NK-92 treated with Interleukin-12 subunit alpha and Interleukin-12 subunit beta, amount 100 ng/mL, for 24 hours (cell line): ENCODE data around the gene TCHHL1.

ENCODE experiments used
- DNase-seq: peaks from one replicate; lab custom pipeline; 2025; lab: John Stamatoyannopoulos, UW

The TCHHL1 gene

DNA sequence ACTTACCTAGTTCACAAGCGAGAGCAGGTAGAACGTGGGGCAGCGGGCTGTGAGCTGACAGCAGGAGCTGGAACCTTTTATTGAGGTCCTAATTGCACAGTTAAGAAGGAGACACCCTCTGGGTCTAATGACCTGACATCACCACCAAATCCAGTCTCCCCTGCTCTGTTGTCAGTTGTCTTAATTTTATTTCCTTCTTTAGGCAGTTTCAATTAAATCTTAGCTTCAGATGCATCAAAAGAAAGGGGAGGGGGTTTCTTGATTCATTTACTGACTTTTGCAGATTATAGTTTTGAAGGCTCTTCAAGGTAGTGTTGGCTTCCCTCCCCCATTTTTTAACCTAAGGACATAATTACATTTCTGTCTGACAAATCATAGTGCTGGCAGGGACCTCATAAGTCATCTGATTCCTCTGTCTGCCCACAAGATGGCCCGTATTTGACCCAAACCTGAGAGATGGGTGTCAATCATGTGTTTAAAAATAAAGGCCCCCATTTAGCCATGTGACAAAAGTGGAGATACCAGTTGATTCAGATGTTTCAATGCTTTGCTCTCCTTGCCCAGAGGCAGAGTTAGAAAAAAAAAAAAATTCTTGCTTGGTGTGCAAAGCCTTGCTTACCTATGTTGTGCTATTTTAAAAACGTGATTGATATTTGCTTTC is at the start of gene TCHHL1:
Gene TCHHL1, minus strand, starts transcription at position 51 of the 661 bp plus-strand sequence. CDS start 921 bp downstream, outside the sequence.
- DNase-seq = no peak

DNA sequence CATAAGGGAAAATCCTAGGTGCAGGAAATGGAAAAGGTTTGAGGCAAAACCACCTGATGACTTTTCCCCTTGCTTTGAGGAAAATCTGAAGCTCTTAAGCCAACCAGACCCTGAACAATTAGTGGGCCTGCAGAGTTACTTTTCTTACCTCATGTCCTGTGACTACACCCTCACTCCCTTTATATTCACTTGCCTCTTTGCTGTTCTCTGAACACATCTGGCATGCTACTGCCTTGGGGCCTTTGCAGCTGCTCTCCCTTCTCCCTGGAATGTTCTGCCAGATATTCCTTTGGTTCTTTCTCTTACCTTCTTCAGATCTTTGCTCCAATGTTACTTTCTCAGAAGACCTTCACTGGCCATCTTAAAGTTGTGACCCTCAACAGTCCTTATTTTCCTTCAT is 48.4 kb upstream of the TCHHL1 start:
- DNase-seq = no peak

DNA sequence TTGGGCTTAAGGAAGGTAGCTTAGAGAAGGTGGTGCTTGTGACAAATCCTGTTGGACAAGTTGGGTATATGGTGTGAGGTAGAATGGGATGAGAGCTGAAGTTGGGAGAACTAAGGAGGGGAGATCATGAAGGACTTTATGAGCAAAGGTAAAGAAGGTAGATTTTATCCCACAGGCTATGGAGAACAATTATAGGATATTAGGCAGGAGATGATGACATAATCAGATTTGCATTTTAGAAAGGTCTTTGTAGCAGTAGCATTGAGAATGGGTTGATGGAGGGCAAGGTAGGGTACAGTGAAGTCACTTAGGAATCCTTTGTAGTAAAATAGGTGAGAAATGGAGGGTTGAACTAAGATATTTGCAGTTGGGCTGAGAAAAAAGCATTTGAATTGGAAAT is 41.3 kb upstream of the TCHHL1 start:
- DNase-seq = no peak

DNA sequence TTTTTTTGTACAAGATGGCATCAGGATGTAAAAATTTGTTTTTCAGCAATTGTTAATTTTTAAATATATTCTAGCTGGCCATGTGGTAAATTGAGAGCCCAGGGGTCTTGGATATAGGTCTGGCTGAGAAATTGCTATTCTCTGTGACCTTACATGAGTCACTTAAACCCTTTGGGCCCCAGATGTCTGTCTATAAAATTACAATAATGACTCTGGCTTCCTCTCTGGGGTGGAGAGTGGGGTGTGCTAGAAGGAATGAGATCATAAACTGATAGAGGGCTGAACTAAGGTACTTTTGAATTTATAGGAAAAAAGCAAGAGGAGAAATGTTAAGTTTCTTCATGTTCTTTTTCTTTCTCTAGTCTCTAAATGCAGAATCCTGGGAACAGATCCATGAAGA is 38.8 kb upstream of the TCHHL1 start:
- no peak for DNase-seq

DNA sequence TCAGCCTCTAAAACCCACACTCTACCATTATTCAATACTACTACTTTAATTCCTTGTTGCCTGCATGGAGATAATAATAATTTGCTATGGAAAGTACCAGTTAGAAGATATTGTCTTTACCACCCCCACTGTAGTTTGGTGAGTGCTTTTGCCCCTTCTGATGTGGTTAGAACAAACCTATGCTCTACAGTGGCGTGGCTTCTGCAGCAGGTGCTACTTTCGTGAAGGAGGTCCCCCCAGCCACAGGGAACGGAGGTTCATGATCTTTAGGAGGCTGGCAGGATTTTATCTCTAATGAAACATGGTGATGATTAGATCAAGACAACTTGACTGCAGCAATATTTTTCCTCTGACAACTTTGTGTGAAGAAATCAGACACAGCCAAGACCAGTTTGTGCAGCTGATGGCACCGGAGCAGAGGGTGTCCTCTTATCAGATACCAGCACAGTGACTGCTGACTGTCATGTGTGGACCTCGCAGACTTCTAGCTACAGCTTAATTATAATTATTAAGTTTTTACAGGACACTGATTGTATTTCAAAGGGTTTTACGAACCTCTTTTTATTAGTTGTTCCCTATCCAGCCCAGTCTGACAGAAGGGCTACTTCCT is 37.1 kb upstream of the TCHHL1 start:
- no peak for DNase-seq

DNA sequence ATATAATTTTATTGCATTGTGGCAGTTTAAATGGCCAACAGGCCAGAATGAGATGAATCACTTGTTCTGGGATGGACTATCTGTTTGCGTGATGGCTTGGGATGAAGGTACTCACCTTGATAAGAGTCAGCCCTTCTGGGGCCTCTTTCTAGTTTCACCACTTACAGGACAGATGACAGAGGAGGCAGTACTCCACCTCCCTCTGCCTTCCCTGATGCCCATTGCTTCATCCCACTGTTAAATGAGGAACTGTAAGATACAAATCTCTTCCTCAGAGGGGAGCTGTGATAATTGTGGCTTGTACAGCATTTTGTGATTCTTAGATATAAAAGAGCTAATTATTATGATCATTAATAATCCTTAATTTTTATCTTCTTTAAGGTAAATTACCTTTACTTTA is 30.1 kb upstream of the TCHHL1 start:
- no peak for DNase-seq

DNA sequence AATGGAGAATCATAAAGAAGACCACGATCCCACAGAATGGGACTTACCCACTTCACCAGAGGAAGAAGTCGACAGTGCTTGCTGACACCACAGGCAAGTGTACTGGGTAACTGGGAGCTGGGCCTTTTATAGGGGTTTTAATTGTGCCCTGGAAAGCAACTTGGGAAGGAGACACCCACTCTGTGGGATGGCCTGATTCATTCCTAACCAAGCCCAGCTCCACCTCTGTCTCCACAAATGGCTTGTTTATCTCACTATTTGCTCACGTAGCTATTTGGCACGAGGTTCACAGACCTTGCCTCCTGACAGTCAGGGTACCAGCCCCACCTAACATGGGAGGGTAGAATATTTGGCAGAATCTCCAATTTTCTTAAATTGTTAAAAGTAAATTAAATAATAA is 26.5 kb upstream of the TCHHL1 start, which contains the start of gene TCHH:
Gene TCHH, minus strand, starts transcription at position 101 of the 400 bp plus-strand sequence. CDS start 1,364 bp downstream, outside the sequence.
- no peak for DNase-seq

DNA sequence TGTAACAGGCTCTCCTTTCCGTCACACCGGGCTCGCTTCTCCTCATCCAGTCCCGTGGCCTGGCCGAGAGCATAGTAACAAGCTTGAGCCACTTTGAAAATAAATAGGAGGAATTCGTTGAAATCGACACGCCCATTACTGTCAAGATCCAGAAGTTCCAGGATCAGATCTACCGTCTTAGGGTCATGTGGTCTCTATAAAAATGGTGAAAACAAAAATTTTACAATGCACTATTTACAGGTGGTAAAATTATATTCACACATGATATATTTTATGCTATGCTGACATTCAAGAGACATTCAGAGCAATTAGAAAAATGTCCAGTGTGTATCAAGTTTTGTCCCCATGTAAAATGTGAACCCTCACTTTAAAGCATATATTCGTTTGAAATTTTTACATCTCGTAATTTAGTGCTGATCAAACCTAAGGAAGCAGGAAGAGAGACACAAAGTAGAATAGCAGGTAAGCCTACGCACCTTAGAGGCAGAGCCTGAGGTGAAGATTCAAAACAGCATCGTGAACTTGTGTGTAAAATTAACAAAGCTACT is 24.1 kb upstream of the TCHHL1 start:
- no peak for DNase-seq

DNA sequence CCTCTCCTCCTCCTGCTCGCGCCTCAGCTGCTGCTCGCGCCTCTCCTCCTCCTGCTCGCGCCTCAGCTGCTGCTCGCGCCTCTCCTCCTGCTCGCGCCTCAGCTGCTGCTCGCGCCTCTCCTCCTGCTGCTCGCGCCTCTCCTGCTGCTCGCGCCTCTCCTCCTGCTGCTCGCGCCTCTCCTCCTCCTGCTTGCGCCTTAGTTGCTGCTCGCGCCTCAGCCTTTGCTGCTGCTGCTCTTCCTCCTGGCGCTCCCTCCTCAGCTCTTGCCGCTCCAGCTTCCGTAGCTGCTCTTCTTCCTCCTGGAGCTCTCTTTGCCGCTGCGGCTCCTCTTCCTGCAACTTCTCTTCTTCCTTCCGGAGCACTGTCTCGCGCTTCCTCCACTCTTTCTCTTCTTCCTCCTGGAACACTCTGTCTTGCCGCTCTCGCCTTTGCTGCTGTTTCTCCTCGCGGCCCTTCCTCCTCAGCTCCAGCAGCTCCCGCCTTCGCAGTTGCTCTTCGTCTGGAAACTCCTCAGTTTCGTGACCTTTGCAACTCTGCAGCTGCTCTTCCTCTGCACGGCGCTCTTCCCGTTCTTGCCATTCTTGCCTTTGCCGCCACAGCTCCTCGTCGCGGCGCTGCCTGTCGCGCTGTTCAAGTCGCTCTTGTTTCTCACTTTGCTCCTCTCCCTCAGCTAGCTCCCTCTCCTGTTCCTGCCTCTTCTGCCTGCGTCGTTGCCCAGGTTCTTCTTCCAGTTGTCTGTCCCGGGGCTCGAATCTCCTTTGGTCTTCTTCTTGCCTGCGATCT is 23.4 kb upstream of the TCHHL1 start:
- DNase-seq = no peak

DNA sequence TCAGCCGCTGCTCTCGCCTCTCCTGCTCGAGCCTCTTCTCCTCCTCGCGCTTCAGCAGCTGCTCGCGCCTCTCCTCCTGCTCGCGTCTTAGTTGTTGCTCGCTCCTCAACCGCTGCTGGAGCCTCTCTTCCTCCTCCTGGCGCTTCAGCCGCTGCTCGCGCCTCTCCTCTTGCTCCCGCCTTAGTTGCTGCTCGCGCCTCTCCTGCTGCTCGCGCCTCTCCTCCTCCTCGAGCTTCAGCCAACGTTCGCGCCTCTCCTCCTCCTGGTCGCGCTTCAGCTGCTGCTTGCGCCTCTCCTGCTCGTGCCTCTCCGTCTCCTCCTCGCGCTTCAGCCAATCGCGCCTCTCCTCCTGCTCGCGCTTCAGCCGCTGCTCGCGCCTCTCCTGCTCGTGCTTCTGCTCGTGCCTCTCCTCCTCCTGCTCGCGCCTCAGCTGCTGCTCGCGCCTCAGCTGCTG is 22.7 kb upstream of the TCHHL1 start:
- DNase-seq = no peak

DNA sequence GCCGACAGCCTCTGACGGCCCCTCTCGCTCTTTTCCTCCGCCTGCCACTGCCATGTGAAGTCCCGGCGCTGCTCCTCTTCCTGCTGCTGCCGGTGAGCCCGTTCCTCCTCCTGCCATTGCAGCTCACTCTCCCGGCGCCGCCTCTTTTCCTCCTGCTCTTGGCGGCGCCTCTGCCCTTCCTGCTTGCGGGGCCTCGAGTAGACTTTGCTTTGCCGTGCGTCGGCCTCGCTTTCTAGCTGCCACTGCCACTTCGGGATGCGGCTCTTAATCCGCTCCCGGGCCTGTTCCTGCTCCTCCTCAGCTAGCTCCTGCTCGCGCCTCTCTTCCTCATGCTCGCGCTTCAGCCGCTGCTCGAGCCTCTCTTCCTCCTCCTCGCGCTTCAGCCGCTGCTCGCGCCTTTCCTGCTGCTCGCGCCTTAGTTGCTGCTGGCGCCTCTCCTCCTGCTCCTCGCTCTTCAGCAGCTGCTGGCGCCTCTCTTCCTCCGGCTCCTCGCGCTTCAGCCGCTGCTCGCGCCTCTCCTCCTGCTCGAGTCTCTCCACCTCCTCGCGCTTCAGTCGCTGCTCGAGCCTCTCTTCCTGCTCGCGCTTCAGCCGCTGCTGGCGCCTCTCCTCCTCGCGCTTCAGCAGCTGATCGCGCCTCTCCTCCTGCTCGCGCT is 22.1 kb upstream of the TCHHL1 start:
- no peak for DNase-seq

DNA sequence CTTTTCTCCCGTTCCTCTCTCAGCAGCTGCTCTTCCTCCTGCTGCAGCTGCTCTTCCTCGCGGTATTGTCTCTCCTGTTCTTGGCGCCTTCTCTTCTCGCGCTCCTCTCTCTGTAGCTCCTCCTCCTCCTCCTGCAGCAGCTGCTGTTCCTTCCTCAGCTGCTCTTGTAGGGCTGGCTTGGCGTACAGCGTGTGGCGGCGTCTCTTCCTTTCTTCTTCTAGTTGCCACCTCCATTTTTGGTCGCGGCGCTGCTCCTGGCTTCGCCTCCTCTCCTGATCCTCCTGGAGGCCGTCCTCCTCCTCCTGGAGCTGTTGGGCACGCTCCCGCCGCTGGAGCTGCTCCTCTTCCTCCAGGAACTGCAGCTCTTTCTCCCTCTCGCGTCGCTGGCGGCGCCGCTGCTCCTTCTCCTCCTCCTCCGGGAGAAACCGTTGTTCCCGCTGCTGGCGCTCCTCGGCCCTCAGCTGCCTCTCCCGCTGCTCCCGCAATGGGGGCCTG is 21.5 kb upstream of the TCHHL1 start:
- DNase-seq = no peak

DNA sequence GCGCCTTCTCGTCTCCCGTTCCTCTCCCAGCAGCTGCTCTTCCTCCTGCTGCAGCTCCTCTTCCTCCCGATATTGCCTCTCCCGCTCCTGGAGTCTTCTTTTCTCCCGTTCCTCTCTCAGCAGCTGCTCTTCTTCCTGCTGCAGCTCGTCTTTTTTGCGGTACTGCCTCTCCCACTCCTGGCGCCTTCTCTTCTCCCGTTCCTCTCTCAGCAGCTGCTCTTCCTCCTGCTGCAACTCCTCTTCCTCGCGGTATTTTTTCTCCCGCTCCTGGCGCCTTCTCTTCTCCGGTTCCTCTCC is 21.1 kb upstream of the TCHHL1 start:
- no peak for DNase-seq

DNA sequence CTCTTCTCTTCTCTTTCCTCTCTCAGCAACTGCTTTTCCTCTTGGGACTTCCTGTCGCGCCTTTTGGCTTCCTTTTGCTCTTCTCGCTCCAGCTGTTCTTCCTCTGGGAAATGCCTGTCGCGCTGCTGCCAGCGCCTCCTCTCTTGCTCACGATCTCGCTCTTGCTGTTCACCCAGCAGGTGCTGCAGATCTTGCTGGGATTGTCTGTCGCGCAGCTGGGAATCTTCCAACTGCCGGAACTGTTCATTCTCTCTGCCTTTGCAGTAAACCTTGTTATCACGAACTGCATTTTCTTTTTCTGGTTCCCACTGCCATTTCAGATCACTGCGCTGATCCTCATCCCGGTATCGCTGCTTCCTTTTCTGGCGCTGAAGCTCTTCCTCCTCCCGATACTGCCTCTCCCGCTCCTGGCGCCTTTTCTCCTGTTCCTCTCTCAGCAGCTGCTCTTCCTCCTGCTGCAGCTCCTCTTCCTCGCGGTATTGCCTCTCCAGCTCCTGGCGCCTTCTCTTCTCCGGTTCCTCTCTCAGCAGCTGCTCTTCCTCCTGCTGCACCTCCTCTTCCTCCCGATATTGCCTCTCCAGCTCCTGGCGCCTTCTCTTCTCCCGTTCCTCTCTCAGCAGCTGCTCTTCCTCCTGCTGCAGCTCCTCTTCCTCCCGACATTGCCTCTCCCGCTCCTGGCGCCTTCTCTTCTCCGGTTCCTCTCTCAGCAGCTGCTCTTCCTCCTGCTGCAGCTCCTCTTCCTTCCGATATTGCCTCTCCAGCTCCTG is 20.6 kb upstream of the TCHHL1 start:
- no peak for DNase-seq

DNA sequence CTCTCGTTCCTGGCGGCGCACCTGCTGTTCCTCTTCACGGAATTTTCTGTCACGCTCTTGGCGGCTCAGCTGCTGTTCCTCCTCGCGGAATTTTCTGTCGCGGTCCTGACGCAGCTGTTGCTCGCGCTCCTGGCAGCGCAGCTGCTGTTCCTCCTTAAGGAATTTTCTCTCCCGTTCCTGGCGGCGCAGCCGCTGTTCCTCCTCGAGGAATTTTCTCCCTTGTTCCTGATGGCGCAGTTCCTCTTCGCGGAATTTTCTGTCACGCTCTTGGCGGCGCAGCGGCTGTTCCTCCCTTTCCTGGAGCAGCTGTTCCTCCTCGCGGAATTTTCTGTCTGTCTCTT is 20.0 kb upstream of the TCHHL1 start:
- no peak for DNase-seq

DNA sequence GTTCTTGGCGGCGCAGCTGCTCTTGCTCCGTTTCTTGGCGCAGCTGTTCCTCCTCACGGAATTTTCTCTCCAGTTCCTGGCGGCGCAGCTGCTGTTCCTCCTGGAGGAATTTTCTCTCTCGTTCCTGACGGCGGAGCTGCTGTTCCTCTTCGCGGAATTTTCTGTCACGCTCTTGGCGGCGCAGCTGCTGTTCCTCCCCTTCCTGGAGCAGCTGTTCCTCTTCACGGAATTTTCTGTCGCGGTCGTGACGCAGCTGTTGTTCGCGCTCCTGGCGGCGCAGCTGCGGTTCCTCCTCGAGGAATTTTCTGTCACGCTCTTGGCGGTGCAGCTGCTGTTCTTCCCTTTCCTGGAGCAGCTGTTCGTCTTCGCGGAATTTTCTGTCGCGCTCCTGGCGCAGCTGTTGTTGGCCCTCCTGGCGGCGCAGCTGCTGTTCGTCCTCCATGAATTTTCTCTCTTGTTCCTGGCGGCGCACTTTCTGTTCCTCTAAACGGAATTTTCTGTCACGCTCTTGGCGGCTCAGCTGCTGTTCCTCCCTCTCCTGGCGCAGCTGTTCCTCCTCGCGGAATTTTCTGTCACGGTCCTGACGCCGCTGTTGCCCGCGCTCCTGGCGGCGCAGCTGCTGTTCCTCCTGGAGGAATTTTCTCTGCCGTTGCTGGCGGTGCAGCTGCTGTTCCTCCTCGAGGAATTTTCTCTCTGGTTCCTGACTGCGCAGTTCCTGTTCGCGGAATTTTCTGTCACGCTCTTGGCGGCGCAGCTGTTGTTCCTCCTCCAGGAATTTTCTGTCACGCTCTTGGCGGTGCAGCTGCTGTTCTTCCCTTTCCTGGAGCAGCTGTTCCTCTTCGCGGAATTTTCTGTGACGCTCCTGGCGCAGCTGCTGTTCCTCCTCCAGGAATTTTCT is 19.4 kb upstream of the TCHHL1 start:
- no peak for DNase-seq

DNA sequence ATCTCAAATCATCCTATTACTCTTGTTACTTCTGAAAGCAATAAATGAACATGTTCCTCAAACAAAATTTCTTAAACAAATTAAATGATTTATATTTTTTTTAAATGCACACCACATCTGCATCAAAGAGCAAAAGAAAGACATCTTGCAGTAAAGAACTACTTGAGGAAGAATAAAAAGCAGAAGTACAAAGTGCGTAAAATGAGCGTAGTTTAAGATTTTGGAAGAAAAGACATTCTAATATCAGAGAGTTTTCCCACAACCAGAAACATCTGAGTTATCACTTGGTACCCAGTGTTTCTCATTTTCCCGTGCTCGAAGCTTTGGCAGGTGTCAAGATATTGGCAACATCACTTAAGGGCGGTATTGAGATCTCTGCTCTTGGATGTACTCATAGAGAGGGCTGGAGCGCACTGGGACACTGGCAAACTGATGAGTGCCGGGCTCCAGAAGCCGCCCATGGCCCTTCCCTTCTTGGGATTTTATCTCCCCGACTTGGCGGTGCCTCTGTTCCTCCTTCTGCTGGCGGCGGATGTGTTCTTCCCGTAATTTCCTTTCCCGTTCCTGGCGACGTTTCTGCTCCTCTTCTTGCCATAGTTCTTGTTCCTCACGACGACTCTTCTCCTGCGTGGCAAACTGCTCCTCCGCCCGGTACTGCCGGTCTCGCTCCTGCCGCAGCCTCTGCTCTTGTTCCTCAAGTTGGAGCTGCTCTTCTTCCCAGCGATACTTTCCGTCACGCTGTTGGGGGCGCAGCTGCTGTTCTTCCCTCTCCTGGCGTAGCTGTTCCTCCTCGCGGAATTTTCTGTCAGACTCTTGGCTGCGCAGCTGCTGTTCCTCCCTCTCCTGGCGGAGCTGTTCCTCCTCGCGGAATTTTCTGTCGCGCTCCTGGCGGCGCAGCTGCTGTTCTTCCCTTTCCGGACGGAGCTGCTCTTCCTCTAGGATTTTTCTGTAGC is 18.4 kb upstream of the TCHHL1 start:
- DNase-seq = no peak

DNA sequence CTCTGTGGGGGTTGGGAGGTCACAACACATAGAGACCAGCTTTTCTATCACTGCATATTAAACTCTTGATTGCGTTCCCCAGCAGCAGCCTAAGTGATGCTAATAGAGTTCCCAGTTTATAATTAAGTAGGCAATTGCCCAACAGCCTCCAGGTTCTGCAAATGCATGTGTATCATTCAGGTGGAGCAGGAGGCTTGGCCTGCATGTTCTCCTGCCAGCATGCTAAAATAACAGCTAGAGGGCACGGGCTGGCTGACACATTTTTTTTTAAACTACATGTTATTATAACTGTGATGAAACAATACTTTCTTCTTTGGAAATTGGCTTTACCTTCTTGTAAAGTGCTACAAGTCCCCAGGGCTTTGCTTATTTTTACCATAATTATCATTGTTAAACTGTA is 16.0 kb upstream of the TCHHL1 start:
- DNase-seq = no peak

DNA sequence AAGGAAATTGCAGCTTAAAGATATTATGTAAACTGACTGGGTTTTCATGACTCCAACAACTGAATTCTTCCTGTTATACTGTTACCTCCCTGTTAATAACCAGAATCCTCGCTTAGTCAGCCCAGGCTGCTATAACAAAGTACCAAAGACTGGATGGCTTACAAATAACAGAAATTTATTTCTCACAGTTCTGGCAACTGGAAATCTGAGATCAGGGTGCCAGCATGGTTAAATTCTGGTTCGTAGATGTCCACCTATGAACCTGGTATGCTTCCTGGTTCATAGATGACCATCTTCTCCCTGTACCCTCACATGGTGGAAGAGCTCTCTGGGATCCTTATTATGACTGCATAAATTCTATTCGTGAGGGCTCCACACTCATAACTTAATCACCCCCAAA is 8.1 kb upstream of the TCHHL1 start:
- DNase-seq = no peak
